Psoas muscle (tissue), 8 donors: ENCODE data around the gene DCHS2. TPM values are rescaled to one million over a fixed set of nuclear protein-coding genes. Genes with fewer than 3 reads are reported as not detected.

ENCODE experiments used
- ATAC-seq, 4 donors: fragments of 200-7000 bp; cut with Tn5 transposase; one replicate each; pipeline ENCODE4 v1.9.1; 2020; ENCODE audit warnings: moderate library complexity in 3 of 4, mild to moderate bottlenecking in 2 of 4
- DNase-seq, 2 donors: peaks; one replicate each; pipeline ENCODE4 v3.0.0-alpha.2; 2020
- H3K27ac ChIP-seq: fragments of 200-600 bp; one replicate; pipeline ENCODE4 v1.8.0; 2022
- H3K27me3 ChIP-seq, 3 donors: fragments of 200-600 bp in 1 of 3; one replicate each; pipeline versions ENCODE4 v1.6.1 to v1.8.0; 2013 to 2022; ENCODE audit warnings: low read length in 2 of 3, mild to moderate bottlenecking in 2 of 3, moderate library complexity in 1 of 3; ENCODE audit not compliant: insufficient read depth in 3 of 3
- H3K36me3 ChIP-seq, 2 donors: fragments of 200-600 bp in 1 of 2; one replicate each; pipeline versions ENCODE4 v1.6.1 to v1.8.0; 2013 to 2022; ENCODE audit warnings: low read depth in 1 of 2, mild to moderate bottlenecking in 1 of 2, moderate library complexity in 1 of 2; ENCODE audit not compliant: insufficient read depth in 1 of 2
- H3K4me1 ChIP-seq: fragments of 200-600 bp; one replicate; pipeline ENCODE4 v1.8.0; 2022
- H3K4me3 ChIP-seq: fragments of 200-600 bp; one replicate; pipeline ENCODE4 v1.8.0; 2022; ENCODE audit warnings: mild to moderate bottlenecking
- H3K9me3 ChIP-seq: fragments of 200-600 bp; one replicate; pipeline ENCODE4 v1.8.0; 2022
- WGBS, 3 donors: extraction: QIAGEN DNeasy Blood & Tissue Kit; methylation state at CpG; one replicate each; pipeline versions ENCODE4 v1.1.6 to v1.1.7; 2013; 5-methylcytosine and 5-hydroxymethylcytosine counted together
- intact Hi-C, 2 donors: fragments of 100-400 bp; cut with DNase I; formaldehyde crosslinking; loops; one replicate each; pipeline versions ENCODE4 v1.11.0 to v1.14.2; 2022
- polyA plus RNA-seq, 3 donors: library from polyadenylated mRNA; stranded (reverse); fragments of 200-250 nt; gene quantifications; one replicate each; pipeline ENCODE4 v1.2.3, GENCODE V29; 2013
- total RNA-seq, 4 donors: library from RNA; stranded (reverse); fragmentation: NEBNext Ultra II Directional in 2 of 4; extraction: Animal tissue kit (Norgen Biotek cat#: 25700) in 2 of 4; gene quantifications; one replicate each; pipeline versions ENCODE4 v1.2.1 to v1.2.4, GENCODE V29; 2021 to 2023
- TF ChIP-seq, protein P1 (sequence below): fragments of 200-600 bp; IDR thresholded peaks from one replicate; pipeline ENCODE4 v1.8.0; 2022; ENCODE audit warnings: antibody characterized with exemption
- donor health status: healthy with polysubstance abuse.
- donor health status: DM: no; HTN: no; CAD: no; lungs with moderate emphysema.
- donor health status: Bipolar disorder and iron deficiency.
- donor health status: healthy.
- donor health status: DM: yes; HTN: yes; CAD: no.
- donor health status: DM: no; HTN: no; CAD: no.
- donor health status: DM: no; HTN: no; CAD: no.
- donor health status: DM: yes; HTN: yes; CAD: no.

The DCHS2 gene
- total and polyA plus RNA-seq, 7 donors, result 0.01 to 0.84 (median 0.16) TPM; not detected in 1

GRCh38 chr4:154487145-154487544 lies 4.5 kb downstream of the DCHS2 start:
- WGBS, 3 donors, result 67 to 79% (median 67%) methylated on average over 4 of the region's 4 CpGs
- ATAC-seq, result peak in 2 of 4 donors; percentile 35 to 54
- H3K4me1 ChIP-seq, result no peaks in the 10 kb centered on the region
- H3K36me3 ChIP-seq, result no peaks in the 10 kb centered on the region
- TF ChIP-seq, protein P1, sequence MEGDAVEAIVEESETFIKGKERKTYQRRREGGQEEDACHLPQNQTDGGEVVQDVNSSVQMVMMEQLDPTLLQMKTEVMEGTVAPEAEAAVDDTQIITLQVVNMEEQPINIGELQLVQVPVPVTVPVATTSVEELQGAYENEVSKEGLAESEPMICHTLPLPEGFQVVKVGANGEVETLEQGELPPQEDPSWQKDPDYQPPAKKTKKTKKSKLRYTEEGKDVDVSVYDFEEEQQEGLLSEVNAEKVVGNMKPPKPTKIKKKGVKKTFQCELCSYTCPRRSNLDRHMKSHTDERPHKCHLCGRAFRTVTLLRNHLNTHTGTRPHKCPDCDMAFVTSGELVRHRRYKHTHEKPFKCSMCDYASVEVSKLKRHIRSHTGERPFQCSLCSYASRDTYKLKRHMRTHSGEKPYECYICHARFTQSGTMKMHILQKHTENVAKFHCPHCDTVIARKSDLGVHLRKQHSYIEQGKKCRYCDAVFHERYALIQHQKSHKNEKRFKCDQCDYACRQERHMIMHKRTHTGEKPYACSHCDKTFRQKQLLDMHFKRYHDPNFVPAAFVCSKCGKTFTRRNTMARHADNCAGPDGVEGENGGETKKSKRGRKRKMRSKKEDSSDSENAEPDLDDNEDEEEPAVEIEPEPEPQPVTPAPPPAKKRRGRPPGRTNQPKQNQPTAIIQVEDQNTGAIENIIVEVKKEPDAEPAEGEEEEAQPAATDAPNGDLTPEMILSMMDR, result no peak
- H3K27me3 ChIP-seq, result peaks cover 6 to 45% (median 15%) of the 10 kb centered on the region in 3 donors
- H3K4me3 ChIP-seq, result no peak overlapping the region
- no peak overlapping the region for H3K27ac ChIP-seq
- peak; percentile 27 to 54 for DNase-seq
- intact Hi-C loops, result no loop called here
- no peaks in the 10 kb centered on the region for H3K9me3 ChIP-seq

GRCh38 chr4:154485127-154485773 lies 6.3 kb downstream of the DCHS2 start:
- TF ChIP-seq, protein P1, result no peak
- ATAC-seq (no peak), DNase-seq (no peak)
- H3K4me3 ChIP-seq, result no peak overlapping the region
- intact Hi-C loops, result no loop called here
- no peaks in the 10 kb centered on the region for H3K4me1 ChIP-seq
- no peak overlapping the region for H3K27ac ChIP-seq
- no peaks in the 10 kb centered on the region for H3K9me3 ChIP-seq
- WGBS, 3 donors, result 46 to 49% (median 47%) methylated on average over 4 of the region's 4 CpGs
- no peaks in the 10 kb centered on the region for H3K36me3 ChIP-seq
- H3K27me3 ChIP-seq, result peaks cover 2 to 26% (median 8%) of the 10 kb centered on the region in 3 donors

GRCh38 chr4:154478547-154478946 lies 13.1 kb downstream of the DCHS2 start:
- DNase-seq (no peak), ATAC-seq (no peak)
- intact Hi-C loops, result no loop called here
- H3K36me3 ChIP-seq, result no peaks in the 10 kb centered on the region
- TF ChIP-seq, protein P1, result no peak
- no peak overlapping the region for H3K27ac ChIP-seq
- H3K4me1 ChIP-seq, result no peaks in the 10 kb centered on the region
- H3K9me3 ChIP-seq, result no peaks in the 10 kb centered on the region
- peaks cover 0 to 3% (median 2%) of the 10 kb centered on the region in 3 donors for H3K27me3 ChIP-seq
- WGBS, 3 donors, result 82 to 90% (median 89%) methylated on average over 4 of the region's 4 CpGs
- no peak overlapping the region for H3K4me3 ChIP-seq

GRCh38 chr4:154478128-154478527 lies 13.5 kb downstream of the DCHS2 start:
- TF ChIP-seq, protein P1, result no peak
- Histone ChIP-seq H3K27ac (no peak overlapping the region), H3K27me3 (peaks cover 0 to 3% (median 2%) of the 10 kb centered on the region in 3 donors), H3K36me3 (no peaks in the 10 kb centered on the region), H3K9me3 (no peaks in the 10 kb centered on the region), H3K4me3 (no peak overlapping the region), H3K4me1 (no peaks in the 10 kb centered on the region)
- DNase-seq, result no peak
- WGBS, 3 donors, result 92 to 98% (median 95%) methylated on average over 2 of the region's 2 CpGs
- no peak for ATAC-seq
- intact Hi-C loops, result no loop called here

GRCh38 chr4:154476232-154476631 lies 15.4 kb downstream of the DCHS2 start:
- no peak for DNase-seq
- H3K27ac ChIP-seq, result no peak overlapping the region
- H3K36me3 ChIP-seq, result no peaks in the 10 kb centered on the region
- no peaks in the 10 kb centered on the region for H3K4me1 ChIP-seq
- no peak overlapping the region for H3K4me3 ChIP-seq
- WGBS, 3 donors, result 48 to 51% (median 50%) methylated on average over 1 of the region's 1 CpG
- TF ChIP-seq, protein P1, result no peak
- no peaks in the 10 kb centered on the region for H3K27me3 ChIP-seq
- intact Hi-C loops, result no loop called here
- no peaks in the 10 kb centered on the region for H3K9me3 ChIP-seq
- no peak for ATAC-seq
